Prostate gland (tissue), 2 donors: ENCODE data around the gene FAM204A.

ENCODE experiments used
- POLR2A ChIP-seq: fragments of 450-650 bp; IDR thresholded peaks from one replicate; pipeline ENCODE4 v1.6.1; 2016; ENCODE audit warnings: antibody characterized with exemption, mild to moderate bottlenecking
- POLR2AphosphoS5 ChIP-seq: sonication (generic); formaldehyde crosslinking; IDR thresholded peaks from one replicate; pipeline ENCODE4 v1.6.1; 2017; ENCODE audit warnings: antibody characterized with exemption
- TF ChIP-seq, protein P1 (sequence below), 4 experiments: fragments of 200-600 bp in 2 of 4; fragments of 450-650 bp in 2 of 4; sonication (generic) in 2 of 4; IDR thresholded peaks; 1 replicate in 3 of 4; 2 replicates in 1 of 4; pipeline ENCODE4 v1.5.1; 2016 to 2019; ENCODE audit warnings: antibody characterized with exemption in 4 of 4, mild to moderate bottlenecking in 2 of 4, moderate library complexity in 2 of 4

GRCh38 chr10:118332236-118332635, 9.9 kb downstream of the FAM204A start:
- TF ChIP-seq, protein P1, sequence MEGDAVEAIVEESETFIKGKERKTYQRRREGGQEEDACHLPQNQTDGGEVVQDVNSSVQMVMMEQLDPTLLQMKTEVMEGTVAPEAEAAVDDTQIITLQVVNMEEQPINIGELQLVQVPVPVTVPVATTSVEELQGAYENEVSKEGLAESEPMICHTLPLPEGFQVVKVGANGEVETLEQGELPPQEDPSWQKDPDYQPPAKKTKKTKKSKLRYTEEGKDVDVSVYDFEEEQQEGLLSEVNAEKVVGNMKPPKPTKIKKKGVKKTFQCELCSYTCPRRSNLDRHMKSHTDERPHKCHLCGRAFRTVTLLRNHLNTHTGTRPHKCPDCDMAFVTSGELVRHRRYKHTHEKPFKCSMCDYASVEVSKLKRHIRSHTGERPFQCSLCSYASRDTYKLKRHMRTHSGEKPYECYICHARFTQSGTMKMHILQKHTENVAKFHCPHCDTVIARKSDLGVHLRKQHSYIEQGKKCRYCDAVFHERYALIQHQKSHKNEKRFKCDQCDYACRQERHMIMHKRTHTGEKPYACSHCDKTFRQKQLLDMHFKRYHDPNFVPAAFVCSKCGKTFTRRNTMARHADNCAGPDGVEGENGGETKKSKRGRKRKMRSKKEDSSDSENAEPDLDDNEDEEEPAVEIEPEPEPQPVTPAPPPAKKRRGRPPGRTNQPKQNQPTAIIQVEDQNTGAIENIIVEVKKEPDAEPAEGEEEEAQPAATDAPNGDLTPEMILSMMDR (IDR thresholded peaks at IDR 0.05): no peak
- no peak for TF ChIP-seq POLR2A
- no peak for TF ChIP-seq POLR2AphosphoS5
